Amniotic epithelial cell (primary cell): ENCODE results near the gene LIPC.
"Not testable (repeated sequence)": the region's sequence is repeated elsewhere in the genome, so short reads cannot be mapped to it uniquely, and the experiment has no call there.

Source experiments
- DNase-seq: peaks from one replicate; pipeline ENCODE4 v3.0.0-alpha.2; 2010; ENCODE audit warnings: low read depth

The LIPC gene

DNA sequence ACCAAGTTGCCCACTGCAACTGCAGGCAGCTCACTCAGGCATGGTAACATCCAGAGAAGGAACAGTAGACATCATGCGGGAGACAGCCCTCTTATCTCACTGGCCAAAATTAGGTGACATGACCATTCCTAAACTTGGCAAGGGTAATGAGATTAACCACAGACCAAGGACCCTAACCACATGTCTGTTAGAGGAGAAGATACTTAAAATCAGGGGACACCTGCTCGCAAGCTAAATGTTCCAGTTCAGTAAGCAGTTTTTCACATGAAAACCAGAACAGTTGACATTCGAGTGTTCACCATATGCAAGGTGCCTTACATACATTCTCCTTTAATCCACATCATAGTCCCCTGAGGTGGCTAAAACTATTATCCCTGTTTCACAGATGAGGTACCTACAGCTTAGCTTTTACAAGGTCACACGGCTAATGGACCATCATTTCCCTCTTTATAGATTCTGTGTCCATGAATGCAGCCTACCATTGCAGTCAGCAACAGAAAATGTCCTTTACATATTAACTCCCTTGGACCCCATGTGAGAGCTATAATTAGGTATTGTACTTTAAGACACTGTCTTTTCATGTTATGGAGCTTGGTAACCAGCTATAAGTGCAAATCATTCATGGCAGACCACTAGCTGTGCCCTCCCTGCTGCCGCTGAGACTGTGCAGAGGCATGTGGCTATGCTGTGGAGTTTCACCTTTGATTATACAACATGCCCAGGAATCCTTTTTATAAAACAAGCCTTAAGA lies 154.1 kb downstream of the LIPC start:
- DNase-seq: no peak

DNA sequence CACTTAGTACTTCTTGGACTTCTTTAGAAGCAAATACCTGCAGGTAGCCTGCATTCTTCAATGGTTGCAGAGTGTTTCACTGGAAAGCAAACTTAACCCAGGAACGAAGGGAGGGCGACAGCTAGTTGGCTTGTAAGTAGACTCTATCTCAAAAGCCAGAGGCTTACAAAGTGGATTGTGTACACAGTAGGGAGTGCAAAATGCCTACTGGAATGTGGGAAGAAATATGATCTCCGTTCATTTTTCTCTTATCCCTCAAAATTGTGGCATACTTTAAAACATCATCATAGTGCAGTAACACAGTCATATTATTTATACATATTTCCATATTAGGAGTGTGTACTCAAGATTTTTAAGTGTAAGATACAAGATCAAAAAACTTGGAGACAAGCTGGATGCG lies 155.7 kb downstream of the LIPC start:
- DNase-seq: peak; percentile 52

DNA sequence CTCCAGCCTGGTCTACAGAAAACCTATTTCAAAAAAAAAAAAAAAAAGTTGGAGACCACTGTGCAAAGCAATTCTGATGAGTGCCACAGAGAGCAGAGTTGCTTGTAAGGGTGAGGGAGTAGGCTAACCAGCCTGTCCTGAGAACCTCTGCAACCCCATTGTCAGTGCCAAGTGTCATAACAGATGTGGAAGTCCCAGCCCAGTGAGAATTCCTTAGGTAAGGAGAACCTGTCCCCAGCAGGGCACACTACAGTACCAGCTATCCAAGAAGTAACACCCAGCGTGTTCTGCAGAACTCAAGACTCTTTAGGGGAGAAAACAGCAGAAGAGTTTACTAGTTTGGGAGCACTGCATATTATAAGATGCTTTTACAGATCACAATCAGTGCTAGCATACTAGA lies 156.3 kb downstream of the LIPC start:
- no peak for DNase-seq

DNA sequence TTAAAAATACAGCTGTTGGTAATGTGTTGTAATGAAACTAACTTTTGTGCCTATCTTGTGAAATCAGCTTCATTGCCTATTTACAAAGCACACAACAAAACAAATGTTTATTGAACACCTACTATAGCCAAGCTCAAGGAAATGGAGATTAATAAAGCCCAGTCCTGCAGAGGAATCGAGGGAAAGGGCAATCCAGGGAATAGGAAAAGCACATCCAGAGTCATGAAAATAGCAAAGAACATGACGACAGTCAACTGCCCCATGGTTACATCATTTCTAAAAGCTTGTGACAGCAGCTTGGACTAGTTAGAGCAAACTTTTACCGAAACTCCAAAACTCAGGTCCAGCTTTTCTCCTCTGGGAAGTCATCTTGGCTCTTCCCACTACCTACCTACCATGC lies 157.3 kb downstream of the LIPC start:
- DNase-seq: no peak

DNA sequence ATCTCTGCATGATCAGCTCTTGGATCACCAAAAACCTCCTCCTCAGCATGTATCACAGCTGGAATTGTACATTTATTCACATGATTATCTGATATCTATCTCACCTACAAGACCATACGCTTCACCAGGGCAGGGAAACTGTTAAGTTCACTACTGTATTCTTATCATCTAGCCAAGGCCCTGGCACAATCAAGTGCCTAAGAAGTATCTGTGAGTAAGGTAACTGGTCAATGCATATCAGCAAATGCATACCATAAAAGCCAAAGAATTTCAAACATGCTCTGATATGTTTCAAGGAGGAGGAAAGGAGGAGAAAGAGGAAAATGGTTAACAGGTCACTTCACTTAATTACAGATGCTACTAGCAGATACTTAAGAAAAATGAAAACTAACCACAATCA lies 158.4 kb downstream of the LIPC start:
- peak; percentile 59 for DNase-seq

DNA sequence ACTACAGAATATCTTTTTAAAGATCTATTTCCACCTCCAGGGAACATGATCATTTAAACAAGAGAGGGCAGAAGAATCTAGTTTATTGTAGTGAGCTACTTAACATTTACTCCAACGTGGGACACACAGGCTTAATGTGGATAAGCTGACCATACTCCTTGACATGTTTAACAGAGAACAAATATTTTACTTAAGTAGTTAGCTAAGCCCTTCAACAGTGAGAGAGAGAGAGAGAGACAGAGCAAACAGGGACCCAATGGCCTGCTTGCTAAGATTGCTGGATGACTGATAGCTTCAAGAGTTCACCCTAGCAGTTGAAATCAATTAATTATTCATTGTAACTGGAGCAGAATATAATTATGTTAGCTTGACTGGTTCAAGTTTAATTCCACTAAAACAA lies 159.1 kb downstream of the LIPC start:
- DNase-seq: peak; percentile 22

DNA sequence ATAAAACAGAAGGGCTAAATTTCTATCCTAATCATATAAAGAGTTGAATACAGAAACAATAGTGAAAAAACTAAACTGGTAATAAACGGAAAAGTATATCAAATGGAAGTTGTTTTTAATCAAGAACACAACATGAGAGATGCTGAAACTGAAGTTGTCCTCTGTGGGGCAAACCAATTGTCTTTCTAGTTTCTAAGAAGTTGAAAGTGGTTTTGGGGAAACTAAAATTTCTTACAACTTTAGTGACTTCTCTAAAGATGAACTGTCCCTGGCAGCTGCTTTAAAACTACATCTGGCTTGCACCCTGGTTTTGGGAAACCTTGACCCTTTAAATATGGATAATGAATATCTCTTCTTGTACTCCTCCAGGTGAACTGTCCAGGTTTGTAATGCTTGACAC lies 162.1 kb downstream of the LIPC start:
- DNase-seq: no peak

DNA sequence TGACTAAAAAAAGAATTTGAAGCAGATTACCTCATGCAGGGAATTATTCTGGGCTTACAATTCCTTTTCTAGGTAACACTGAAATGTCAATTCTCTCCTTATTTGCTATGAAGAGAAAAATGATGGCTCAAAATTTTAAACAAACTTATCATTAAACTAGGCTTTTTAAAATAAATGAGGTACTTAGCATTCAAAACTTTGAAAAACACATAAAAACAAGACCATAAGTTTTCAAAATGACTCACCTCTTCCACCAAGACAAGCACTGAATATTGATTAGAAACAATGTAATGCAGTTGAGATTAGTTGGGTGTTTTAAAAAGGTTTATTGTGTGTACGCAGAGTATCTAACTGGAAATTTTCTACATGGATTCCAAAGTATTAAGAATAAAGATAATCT lies 163.1 kb downstream of the LIPC start:
- DNase-seq: no peak

DNA sequence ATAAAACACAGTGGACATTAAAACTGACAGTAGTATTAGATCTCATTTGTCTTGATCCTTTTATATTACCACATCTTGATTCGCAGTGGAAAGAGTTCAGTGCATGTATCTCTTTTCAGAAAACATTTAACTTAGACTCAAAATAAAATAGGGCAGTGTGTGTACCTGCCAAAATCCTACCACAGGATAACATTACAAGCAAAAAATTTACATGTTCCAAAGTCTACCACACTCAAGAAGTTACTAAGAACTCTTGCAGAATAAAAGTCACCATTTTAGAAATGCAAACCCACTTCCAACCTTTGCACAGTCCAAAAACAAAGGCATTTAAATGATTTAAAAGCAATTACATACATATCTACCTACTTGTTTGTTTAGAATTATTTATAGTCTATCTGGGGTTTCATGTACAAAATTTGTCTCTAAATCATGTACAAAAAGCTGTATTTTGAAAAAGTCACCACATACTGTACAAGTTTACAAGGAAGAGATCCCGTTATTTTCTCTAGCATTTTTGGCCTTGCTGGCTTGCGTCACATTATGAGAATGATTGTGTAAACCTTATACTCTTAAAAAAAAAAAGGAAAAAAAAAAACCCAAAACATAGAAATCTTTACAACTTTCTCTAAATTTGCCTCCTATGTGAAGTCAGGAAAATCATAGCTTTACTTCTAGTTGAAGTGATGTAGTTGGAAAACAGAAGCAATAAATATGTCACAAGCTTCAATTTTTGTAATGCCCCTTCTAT lies 163.9 kb downstream of the LIPC start:
- no peak for DNase-seq

DNA sequence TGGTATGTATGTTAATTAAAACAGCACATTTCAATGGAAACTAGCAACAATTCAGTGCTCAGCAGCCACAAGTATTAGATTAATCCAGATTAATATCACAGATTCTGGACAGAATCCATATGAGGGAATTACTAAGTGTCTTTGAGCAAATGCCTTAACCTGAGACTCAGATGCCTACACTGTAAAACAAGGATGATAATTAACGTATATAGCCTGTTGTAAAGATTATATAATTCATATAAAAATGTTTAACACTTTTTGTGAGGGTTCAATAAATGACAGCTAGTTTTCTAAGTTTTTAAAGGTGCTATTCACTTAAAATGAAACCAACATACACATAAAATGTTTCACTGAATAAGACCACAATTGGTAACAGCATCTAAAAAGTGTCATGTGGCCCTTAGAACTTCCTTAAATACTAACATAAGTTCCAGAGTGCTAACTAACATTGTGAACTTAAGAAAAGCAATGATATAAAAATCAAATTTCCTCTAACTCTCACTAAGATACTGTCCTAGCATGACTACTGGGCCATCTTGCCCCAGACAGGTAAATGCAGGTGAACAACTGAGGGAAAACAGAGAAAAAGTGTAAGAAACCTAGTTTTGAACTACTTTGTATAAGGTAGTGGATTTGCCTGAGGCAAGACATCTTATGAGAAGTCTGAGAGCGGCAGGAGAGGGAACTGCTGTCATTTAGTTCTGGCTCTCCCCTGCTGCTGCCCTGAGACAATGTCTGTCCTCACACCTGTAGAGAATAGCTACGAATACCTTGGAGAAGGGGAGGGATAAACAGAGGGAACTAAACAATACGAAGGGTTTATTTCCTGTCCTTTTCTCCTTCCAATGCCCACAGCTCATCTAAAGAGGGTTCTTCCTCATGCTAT lies 166.4 kb downstream of the LIPC start:
- DNase-seq: no peak

DNA sequence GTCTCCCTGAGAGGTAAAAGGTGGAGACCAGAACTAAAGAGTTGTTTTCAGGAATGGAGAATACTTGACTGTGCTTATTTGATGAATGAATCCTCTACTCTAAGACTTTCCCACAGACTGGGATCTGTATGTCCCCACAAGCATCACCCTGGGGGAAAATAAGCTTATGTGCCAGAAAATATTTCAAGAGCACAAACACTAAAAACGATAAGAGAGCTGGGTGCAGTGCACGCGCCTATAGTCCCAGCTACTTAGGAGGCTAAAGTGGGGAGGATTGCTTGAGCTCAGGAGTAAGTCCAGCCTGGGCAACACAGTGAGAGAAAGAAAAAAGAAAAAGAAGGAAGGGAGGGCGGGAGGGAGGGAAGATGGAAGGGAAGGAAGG lies 167.0 kb downstream of the LIPC start:
- DNase-seq: no peak

DNA sequence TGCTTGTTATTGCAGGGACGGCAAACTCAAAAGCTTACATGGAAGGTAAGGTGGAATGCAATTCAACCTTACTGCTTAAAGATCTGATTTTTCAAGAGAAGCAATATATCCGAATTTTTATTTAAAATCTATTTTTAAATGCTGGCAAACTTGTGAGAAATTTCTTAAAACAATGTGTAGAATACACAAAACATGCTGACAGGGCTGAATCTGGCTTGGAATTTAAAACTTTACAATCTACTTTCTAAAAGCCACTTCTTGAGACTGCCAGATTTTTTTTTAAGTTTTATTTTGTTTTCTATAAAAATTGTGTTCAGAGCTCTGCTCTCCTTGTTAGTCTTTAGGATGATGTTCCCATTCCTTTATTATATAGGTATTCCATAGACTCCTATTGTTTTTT lies 171.0 kb downstream of the LIPC start:
- DNase-seq: no peak

DNA sequence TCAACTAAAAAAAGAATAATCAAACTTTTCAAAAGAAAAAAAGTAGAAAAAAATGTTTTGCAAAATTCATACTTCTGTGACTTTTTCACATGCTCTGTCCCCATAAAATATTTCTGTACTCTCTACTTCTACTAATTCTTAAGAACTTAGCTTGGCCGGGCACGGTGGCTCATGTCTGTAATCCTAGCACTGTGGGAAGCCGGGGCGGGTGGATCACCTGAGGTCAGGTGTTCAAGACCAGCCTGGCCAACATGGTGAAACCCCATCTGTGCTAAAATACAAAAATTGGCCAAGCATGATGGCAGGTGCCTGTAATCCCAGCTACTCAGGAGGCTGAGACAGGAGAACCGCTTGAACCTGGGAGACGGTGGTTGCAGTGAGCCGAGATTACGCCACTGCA lies 172.1 kb downstream of the LIPC start:
- not testable (repeated sequence) for DNase-seq

DNA sequence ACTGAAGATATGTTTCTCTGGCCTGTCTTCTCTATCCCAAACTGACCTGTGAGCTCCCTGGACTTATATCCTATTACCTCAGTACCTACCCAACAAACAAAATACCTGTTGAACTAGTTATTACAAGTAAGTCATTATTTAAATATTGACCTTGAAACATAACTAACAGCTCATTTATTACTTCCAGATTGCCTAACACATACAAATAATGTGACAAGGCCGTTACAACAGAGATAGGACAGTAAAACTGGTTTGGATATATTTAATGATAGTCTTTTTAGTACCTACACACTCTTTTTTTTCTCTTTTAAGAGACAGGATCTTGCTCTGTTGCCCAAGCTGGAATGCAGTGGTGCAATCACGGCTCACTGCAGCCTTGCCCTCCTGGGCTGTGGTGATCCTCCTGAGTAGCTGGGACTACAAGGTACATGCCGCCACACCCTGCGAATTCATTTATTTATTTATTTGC lies 172.7 kb downstream of the LIPC start:
- no peak for DNase-seq

DNA sequence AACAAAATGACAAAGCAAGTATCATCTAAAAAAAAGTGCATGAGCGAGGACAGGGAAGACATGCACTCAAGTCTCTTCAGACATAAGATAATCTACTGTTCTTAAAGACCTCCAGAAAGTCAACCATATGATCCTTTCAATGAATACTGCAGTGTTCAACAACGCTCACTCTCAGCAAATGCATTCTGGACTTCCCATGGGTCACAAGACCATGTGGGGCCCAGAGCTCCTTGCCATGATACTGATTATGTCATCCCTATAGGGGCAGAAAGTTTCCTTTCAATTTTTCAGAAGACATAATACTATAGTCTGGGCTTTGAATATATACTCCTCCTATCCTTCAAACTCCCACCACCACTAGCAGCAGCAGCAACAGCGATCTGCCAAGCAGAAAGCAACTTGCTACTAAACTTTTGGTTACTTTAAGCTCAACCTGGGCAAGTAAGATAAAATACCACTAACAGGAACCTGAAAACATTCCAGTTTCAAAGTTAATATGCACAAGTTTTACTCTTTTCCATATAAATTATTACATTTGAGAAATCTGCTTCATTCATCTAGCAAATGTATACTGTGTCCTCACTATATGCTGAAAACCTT lies 174.2 kb downstream of the LIPC start:
- no peak for DNase-seq

DNA sequence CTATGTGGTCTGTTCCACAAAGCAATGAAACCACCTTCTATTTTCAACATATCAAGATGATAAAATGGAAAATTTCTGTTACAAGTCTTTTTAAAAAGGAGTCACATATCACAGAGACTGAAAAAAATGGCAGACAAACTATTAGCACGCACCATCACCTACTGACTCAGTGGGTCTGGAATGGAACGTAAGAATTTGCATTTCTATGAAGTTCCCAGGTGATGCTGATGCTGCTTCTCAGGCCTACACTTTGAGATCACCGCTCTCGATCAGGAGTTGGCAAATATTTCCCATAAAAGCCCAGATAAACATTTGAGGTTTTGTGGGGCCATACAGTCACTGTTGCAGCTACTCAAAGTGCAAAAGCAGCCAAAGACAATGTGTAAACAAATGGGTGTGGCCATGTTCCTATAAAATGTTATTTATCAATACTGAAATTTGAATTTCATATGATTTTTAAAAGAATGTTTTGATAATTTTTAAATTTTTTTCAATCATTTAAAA lies 174.8 kb downstream of the LIPC start:
- DNase-seq: no peak

DNA sequence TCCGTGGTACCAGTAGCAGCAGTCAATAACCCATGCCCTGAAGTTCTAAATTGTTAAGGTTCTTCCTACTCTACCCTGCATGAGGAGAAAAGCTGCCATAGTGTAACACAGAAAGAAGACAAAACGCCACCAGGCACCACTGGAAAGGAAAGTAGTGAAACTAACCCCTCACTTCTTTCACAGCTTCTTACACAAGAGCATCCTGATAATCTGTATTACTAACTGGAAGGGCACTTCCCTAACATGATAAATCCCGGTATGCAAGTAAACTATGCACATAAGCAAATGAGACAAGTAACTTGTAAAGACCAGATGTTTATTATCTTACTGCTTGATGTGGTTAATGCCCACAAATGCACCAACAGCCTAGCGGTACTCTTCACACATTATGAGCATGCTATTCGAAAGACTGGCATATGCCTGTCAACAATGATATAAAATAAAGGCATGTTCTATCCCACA lies 176.4 kb downstream of the LIPC start:
- DNase-seq: peak; percentile 97

DNA sequence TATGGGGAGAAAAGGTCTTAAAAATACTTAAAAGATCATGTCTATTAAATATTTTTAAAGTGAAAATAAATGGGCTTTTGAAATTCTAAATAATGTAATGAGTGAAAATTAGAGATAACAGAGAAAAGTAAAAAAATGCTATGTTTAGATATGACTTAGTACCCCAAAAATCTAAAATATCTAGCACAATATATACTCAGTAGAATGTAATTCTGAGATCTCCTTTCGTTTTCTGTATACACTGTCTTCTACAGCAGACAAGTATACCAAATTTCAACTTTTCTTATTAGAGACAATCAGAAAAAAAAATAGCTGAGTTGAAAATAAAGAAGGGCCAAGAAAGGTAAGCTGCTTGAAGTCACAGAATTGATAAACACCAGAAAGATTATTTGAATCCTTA lies 176.9 kb downstream of the LIPC start:
- peak; percentile 40 for DNase-seq

DNA sequence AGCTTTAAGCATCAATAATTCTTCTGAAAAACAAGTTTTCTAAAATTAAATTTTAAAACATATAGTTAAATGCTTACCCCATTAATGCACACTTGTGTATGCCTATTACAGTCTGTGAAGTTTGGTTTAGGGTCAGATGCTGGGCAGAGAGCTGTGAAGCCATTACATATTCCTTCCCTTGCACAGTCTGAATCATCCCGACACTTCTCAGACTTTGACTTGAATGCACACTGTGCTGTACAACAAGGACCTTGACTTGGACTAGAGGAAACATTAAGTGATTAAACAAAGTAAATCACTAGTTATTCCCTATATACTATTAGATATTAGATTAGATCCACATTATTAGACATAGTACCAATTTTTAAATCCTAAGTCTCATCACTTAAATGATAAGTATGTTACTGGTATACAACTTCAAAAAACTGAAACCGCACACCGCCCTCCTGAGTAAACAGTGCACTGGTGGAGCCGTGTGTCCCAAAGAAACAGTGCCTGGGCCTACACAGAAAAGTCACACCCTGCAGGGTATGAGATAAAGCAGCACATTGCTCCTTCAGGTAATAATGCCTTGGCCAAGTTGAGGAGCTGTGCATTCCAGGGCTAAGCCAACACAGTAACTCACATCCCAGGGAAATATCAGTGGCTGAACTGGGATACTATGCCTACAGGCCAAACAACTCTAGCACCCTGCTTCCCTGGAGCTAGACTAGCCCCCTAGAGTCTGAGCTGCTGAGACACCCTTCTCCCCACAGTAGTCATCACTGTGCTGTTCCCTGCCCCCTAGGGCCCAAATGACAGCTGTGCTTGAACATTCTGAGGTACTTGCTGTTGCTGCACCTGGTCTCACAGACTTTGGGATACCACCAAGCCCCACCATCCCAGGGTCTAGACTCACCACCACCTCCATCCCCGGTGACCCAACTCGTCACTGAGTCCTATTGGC lies 180.2 kb downstream of the LIPC start:
- DNase-seq: peak; percentile 44

DNA sequence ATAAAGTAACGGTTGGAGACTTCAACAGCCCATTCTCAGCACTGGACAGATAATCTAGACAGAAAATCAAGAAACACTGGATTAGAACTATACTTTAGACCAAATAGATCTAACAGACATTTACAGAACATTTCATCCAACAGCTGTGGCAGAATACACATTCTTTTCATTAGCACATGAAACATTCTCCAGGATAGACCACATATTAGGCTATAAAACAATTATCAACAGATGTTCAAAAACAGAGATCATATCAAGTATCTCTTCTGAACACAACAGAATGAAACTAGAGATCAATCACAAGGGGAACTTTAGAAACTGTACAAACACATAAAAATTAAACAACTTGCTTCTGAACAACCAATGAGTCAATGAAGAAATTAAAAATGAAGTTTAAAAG lies 184.4 kb downstream of the LIPC start:
- no peak for DNase-seq
